SU-DHL-6 (cell line): ENCODE results near the gene BCL3.

ENCODE experiments used
- EZH2phosphoT487 ChIP-seq: fragments of 200-600 bp; sonication (generic), shearing (Covaris generic); conservative IDR thresholded peaks from 2 replicates; pipeline ENCODE4 v1.6.1; 2018; ENCODE audit warnings: mild to moderate bottlenecking, antibody characterized with exemption, low read length, moderate library complexity, mixed read lengths
- TF ChIP-seq, protein P1 (sequence below): fragments of 200-600 bp; sonication (generic); IDR thresholded peaks from one replicate; pipeline ENCODE4 v1.5.1; 2017; ENCODE audit warnings: antibody characterized with exemption, mild to moderate bottlenecking, low read length, moderate library complexity; ENCODE audit not compliant: insufficient read depth, poor library complexity, severe bottlenecking

DNA sequence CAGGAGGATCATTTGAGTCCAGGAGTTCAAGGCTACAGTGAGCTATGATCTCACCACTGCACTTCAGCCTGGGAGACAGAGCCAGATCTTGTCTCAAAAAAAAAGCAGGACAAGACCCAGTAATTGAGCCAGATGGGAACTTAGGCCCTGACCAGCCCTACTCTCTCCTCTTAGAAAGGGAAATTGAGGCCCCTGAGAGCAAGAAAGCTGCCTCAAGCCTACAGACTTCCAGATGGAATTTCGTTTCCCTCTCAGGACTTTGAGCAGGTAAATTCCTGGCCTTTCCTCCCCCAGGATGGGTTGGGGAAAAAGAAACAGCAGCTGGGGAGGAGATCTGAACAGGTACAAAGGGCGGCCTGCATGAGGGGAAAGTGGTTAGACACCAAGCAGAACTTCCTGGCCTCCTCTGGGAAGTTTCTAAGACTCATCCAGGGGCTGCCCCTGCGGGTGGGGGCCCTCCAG, 3.6 kb upstream of the BCL3 start:
- TF ChIP-seq, protein P1, sequence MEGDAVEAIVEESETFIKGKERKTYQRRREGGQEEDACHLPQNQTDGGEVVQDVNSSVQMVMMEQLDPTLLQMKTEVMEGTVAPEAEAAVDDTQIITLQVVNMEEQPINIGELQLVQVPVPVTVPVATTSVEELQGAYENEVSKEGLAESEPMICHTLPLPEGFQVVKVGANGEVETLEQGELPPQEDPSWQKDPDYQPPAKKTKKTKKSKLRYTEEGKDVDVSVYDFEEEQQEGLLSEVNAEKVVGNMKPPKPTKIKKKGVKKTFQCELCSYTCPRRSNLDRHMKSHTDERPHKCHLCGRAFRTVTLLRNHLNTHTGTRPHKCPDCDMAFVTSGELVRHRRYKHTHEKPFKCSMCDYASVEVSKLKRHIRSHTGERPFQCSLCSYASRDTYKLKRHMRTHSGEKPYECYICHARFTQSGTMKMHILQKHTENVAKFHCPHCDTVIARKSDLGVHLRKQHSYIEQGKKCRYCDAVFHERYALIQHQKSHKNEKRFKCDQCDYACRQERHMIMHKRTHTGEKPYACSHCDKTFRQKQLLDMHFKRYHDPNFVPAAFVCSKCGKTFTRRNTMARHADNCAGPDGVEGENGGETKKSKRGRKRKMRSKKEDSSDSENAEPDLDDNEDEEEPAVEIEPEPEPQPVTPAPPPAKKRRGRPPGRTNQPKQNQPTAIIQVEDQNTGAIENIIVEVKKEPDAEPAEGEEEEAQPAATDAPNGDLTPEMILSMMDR = no peak
- no peak for TF ChIP-seq EZH2phosphoT487
